HL-60 (cell line): ENCODE results near the gene POU2F3.

Experiments used
- DNase-seq, 2 experiments: peaks; one replicate each; pipeline ENCODE4 v3.0.0-alpha.2; 2010 to 2020; ENCODE audit warnings: low read depth in 1 of 2, low spot score in 1 of 2
- H3K27ac ChIP-seq: fragments of 250-450 bp; sonication (Bioruptor Pico); replicated peaks from 2 replicates; pipeline ENCODE4 v1.5.1; 2020; ENCODE audit warnings: mild to moderate bottlenecking, moderate library complexity
- H3K27me3 ChIP-seq: fragments of 250-450 bp; sonication (Bioruptor Pico); 2 replicates; pipeline ENCODE4 v1.5.1; 2021; ENCODE audit warnings: mild to moderate bottlenecking, moderate library complexity; ENCODE audit not compliant: insufficient read depth, poor library complexity, severe bottlenecking
- H3K4me3 ChIP-seq: replicated peaks from 2 replicates; pipeline ENCODE4 v1.5.1; 2011; ENCODE audit warnings: mild to moderate bottlenecking, control low read depth, low read length; ENCODE audit not compliant: insufficient read depth
- CTCF ChIP-seq: IDR thresholded peaks from one replicate; pipeline ENCODE4 v1.5.1; 2011; ENCODE audit warnings: low read length, control low read depth, inconsistent platforms; ENCODE audit not compliant: insufficient read depth
- GABPA ChIP-seq: IDR thresholded peaks from 2 replicates; pipeline ENCODE4 v1.6.1; 2012; ENCODE audit warnings: low read depth
- POLR2AphosphoS5 ChIP-seq: IDR thresholded peaks from 2 replicates; pipeline ENCODE4 v1.6.1; 2012; ENCODE audit warnings: low read depth
- SPI1 ChIP-seq: IDR thresholded peaks from 2 replicates; pipeline ENCODE4 v1.6.1; 2012; ENCODE audit warnings: low read depth, mild to moderate bottlenecking, borderline replicate concordance
- TF ChIP-seq, protein P1 (sequence below): IDR thresholded peaks from 2 replicates; pipeline ENCODE4 v1.6.1; 2012; ENCODE audit warnings: low read depth; ENCODE audit not compliant: insufficient replicate concordance

POU2F3 gene

DNA sequence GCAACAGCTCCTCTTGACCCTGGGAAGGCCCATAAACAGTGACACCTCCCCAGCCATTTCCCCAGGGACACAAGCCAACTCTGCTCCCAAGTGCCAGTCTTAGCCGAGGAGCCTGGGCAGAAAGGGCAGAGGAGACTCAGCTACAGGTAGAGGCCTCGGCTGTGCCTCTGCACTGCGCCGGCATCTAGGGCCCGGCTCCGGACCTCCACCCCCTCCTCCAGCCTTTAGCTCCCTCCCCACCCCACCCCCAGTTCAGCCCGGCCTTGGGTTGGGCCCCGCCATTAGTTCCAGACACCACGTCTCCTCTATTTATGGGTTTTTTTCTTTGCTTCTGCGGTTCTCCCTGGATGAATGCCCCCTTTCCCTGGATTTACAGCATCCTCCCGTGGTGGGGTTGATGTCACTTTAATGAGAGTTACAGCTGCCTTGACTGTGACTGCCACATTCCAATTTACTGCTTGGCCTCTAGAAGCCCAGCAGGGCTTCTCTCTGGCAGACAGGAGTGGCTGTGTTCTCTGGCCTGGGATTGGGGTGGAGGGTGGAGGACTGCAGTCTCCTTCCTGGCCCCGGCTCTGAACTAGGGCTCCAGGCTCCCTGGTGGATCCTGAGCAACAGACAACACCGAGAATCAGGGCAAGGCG is 42.6 kb upstream of the POU2F3 start:
- no peak for TF ChIP-seq CTCF
- no peak for TF ChIP-seq POLR2AphosphoS5
- TF ChIP-seq, protein P1, sequence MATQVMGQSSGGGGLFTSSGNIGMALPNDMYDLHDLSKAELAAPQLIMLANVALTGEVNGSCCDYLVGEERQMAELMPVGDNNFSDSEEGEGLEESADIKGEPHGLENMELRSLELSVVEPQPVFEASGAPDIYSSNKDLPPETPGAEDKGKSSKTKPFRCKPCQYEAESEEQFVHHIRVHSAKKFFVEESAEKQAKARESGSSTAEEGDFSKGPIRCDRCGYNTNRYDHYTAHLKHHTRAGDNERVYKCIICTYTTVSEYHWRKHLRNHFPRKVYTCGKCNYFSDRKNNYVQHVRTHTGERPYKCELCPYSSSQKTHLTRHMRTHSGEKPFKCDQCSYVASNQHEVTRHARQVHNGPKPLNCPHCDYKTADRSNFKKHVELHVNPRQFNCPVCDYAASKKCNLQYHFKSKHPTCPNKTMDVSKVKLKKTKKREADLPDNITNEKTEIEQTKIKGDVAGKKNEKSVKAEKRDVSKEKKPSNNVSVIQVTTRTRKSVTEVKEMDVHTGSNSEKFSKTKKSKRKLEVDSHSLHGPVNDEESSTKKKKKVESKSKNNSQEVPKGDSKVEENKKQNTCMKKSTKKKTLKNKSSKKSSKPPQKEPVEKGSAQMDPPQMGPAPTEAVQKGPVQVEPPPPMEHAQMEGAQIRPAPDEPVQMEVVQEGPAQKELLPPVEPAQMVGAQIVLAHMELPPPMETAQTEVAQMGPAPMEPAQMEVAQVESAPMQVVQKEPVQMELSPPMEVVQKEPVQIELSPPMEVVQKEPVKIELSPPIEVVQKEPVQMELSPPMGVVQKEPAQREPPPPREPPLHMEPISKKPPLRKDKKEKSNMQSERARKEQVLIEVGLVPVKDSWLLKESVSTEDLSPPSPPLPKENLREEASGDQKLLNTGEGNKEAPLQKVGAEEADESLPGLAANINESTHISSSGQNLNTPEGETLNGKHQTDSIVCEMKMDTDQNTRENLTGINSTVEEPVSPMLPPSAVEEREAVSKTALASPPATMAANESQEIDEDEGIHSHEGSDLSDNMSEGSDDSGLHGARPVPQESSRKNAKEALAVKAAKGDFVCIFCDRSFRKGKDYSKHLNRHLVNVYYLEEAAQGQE, result no peak
- TF ChIP-seq SPI1, result no peak
- TF ChIP-seq GABPA, result no peak
- DNase-seq, result no peak
- Histone ChIP-seq H3K4me3 (no peak overlapping the region), H3K27me3 (no peaks in the 10 kb centered on the region), H3K27ac (no peak overlapping the region)

- H3K27ac ChIP-seq, result no peak overlapping the region
- TF ChIP-seq, protein P1, result no peak
- TF ChIP-seq POLR2AphosphoS5 (no peak), CTCF (no peak), SPI1 (no peak), GABPA (no peak)
- DNase-seq, result no peak
- H3K4me3 ChIP-seq, result no peak overlapping the region
- H3K27me3 ChIP-seq, result no peaks in the 10 kb centered on the region
Observed at GRCh38 chr11:120197977-120198376, 42.0 kb upstream of the POU2F3 start.

GRCh38 chr11:120198403-120198786 is 41.5 kb upstream of the POU2F3 start:
- Histone ChIP-seq H3K27me3 (no peaks in the 10 kb centered on the region), H3K27ac (no peak overlapping the region), H3K4me3 (no peak overlapping the region)
- TF ChIP-seq GABPA (no peak), POLR2AphosphoS5 (no peak), SPI1 (no peak), CTCF (no peak)
- TF ChIP-seq, protein P1, result no peak
- no peak for DNase-seq
